H1 (cell line): Measurements from ENCODE around the gene CCNY. TPM values are rescaled to one million over a fixed set of nuclear protein-coding genes. Genes with fewer than 3 reads are reported as not detected.

Experiments
- CREB1 ChIP-seq: IDR thresholded peaks from 2 replicates; pipeline ENCODE4 v1.6.1; 2012; ENCODE audit warnings: inconsistent platforms
- KDM1A ChIP-seq: fragments of 200-600, 300-600 bp; sonication (generic); IDR thresholded peaks from 2 replicates; pipeline ENCODE4 v1.7.1; 2016; ENCODE audit warnings: mild to moderate bottlenecking, low read length, borderline replicate concordance
- SP4 ChIP-seq: IDR thresholded peaks from 2 replicates; pipeline ENCODE4 v1.6.1; 2012; ENCODE audit warnings: low read length, inconsistent platforms
- polyA plus RNA-seq, 7 experiments: library from polyadenylated mRNA; depleted of rRNA in 3 of 7; stranded (reverse) in 5 of 7; unstranded in 2 of 7; fragments of >200 nt in 5 of 7; fragments of 200-250 nt in 2 of 7; gene quantifications; 1 replicate in 5 of 7; 2 replicates in 1 of 7; 4 replicates in 1 of 7; pipeline versions ENCODE4 v1.2.1 to v1.2.3, GENCODE V29; 2011 to 2013; ENCODE audit warnings: missing spikeins in 2 of 7, mixed read lengths in 2 of 7
- total RNA-seq: library from RNA; stranded (reverse); fragmentation: NEBNext Ultra II Directional; extraction: Animal tissue kit (Norgen Biotek cat#: 25700); gene quantifications from 2 replicates; pipeline ENCODE4 v1.2.1, GENCODE V29; 2021

CCNY gene
- total and polyA plus RNA-seq, 2 of the 8 experiments (the other 6 are each of a cell fraction or from before 2014, with no cell fraction given) = 25.3 to 68.2 TPM

DNA sequence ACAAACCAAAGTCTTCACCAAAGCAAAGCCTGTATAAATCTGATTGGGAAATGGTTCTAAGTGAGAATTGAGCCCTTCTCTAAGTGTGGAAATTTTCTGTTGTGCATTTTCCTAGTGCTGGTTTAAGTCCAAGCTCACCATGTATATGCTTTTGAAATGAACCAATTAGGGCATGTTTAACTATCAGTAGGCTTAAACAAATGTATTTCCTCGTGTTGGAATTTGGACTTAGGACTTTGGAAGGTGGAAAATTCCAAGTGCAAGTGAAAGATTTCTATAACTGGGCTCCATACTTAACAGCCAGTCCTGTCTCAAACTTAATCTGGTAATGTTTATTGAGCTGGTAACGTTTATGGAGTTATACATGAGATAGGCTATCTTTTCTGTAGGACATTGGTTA is 28.5 kb downstream of the CCNY start (continued):
- TF ChIP-seq KDM1A (no peak), CREB1 (no peak), SP4 (no peak)
- TF ChIP-seq, all 59 proteins: peak for 0
